DND-41 (cell line): ENCODE results near the gene S100PBP.

ENCODE experiments used
- ATAC-seq: fragments of 200-7000 bp; cut with Tn5 transposase; 3 replicates; pipeline ENCODE4 v1.9.1; 2021; ENCODE audit warnings: low read depth; ENCODE audit not compliant: insufficient read depth
- DNase-seq: peaks from one replicate; pipeline ENCODE4 v3.0.0-alpha.2; 2020
- H2AFZ ChIP-seq: 2 replicates; pipeline ENCODE4 v1.6.0; 2012; ENCODE audit warnings: low read depth, low read length
- H3K27ac ChIP-seq: 2 replicates; pipeline ENCODE4 v1.5.1; 2012; ENCODE audit warnings: low read length, inconsistent platforms
- H3K27me3 ChIP-seq: fragments of 200-600 bp; sonication (generic); 2 replicates; pipeline ENCODE4 v1.6.0; 2012; ENCODE audit warnings: low read length, mild to moderate bottlenecking, inconsistent platforms; ENCODE audit not compliant: insufficient read depth, poor library complexity
- H3K36me3 ChIP-seq: 2 replicates; pipeline ENCODE4 v1.5.1; 2012; ENCODE audit warnings: low read length, inconsistent platforms; ENCODE audit not compliant: insufficient read depth
- H3K4me1 ChIP-seq: 2 replicates; pipeline ENCODE4 v1.5.1; 2012; ENCODE audit warnings: mild to moderate bottlenecking, low read length; ENCODE audit not compliant: insufficient read depth
- H3K4me2 ChIP-seq: 2 replicates; pipeline ENCODE4 v1.6.0; 2012; ENCODE audit warnings: mild to moderate bottlenecking, moderate library complexity, low read length, inconsistent platforms; ENCODE audit not compliant: insufficient read depth
- H3K4me3 ChIP-seq, 2 experiments: fragments of 200-600 bp in 1 of 2; shearing (Covaris generic) in 1 of 2; 2 replicates each; pipeline ENCODE4 v1.5.1; 2012 to 2016; ENCODE audit warnings: inconsistent platforms in 2 of 2, low read length in 2 of 2, mild to moderate bottlenecking in 2 of 2, low read depth in 1 of 2, moderate library complexity in 1 of 2
- H3K79me2 ChIP-seq: 2 replicates; pipeline ENCODE4 v1.6.0; 2012; ENCODE audit warnings: low read length, inconsistent platforms; ENCODE audit not compliant: insufficient read depth
- H3K9ac ChIP-seq: 2 replicates; pipeline ENCODE4 v1.6.0; 2012; ENCODE audit warnings: low read depth, mild to moderate bottlenecking, inconsistent platforms, low read length, moderate library complexity
- H3K9me3 ChIP-seq: 2 replicates; pipeline ENCODE4 v1.5.1; 2012; ENCODE audit warnings: low read length, moderate library complexity, mild to moderate bottlenecking, inconsistent platforms; ENCODE audit not compliant: insufficient read depth, severe bottlenecking
- H4K20me1 ChIP-seq: 2 replicates; pipeline ENCODE4 v1.6.0; 2012; ENCODE audit warnings: low read length; ENCODE audit not compliant: insufficient read depth
- CTCF ChIP-seq: IDR thresholded peaks from 2 replicates; pipeline ENCODE4 v1.5.1; 2012; ENCODE audit warnings: borderline replicate concordance, low read length, moderate library complexity, mild to moderate bottlenecking; ENCODE audit not compliant: poor library complexity, severe bottlenecking; ENCODE audit errors: extremely low read depth
- EZH2 ChIP-seq: IDR thresholded peaks from 3 replicates; pipeline ENCODE4 v1.6.1; 2012; ENCODE audit warnings: borderline replicate concordance, low read depth, mild to moderate bottlenecking, moderate library complexity, low read length, inconsistent platforms; ENCODE audit not compliant: severe bottlenecking

The S100PBP gene

GRCh38 chr1:32817815-32818786 lies 648 bp downstream of the S100PBP start:
- peak overlapping the region; percentile 66 for H3K4me2 ChIP-seq
- DNase-seq (peak; percentile 84), ATAC-seq (peak; percentile 55)
- peaks cover 34% of the 10 kb centered on the region for H3K36me3 ChIP-seq
- H3K4me3 ChIP-seq, result peak overlapping the region; percentile 65 to 80
- peaks cover 23% of the 10 kb centered on the region for H4K20me1 ChIP-seq
- H2AFZ ChIP-seq, result peak overlapping the region; percentile 71
- H3K4me1 ChIP-seq, result peaks cover 50% of the 10 kb centered on the region
- H3K9me3 ChIP-seq, result no peaks in the 10 kb centered on the region
- H3K27me3 ChIP-seq, result no peaks in the 10 kb centered on the region
- peak overlapping the region; percentile 99 for H3K9ac ChIP-seq
- H3K79me2 ChIP-seq, result peaks cover 93% of the 10 kb centered on the region
- TF ChIP-seq EZH2 (no peak), CTCF (no peak)
- peak overlapping the region; percentile 99 for H3K27ac ChIP-seq

DNA sequence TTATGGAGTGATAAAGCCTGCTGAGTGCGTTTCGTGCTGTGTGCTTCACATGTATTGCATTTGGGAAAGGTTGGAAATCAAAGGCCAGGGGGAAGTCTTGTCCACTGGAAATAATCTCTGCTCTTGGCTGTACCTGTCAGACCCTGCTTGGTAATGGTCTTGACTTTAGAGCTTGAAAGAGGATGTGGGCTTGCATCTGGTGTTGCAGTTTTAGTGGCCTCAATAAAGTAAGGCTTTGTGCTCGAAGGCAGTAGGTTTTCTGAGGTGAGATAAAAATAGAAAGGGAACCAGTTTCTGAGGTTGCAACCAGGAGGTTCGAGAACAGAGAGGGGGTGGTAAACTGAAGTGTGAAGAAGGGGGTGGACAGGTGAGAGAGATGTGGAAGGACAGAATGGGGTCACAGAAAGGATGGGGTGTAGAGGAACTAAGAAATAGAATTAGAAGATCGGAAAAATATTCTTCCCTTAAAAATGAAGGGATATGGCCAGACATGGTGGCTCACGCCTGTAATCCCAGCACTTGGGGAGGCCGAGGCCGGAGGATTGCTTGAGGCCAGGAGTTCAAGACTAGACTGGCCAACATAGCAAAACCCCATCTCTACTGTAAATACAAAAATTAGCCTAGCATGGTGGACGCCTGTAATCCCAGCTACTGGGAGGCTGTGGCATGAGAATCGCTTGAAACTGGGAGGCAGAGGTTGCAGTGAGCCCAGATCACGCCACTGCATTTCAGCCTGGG lies 1.5 kb downstream of the S100PBP start:
- peaks cover 25% of the 10 kb centered on the region for H3K36me3 ChIP-seq
- H3K4me3 ChIP-seq, result peak overlapping the region; percentile 65 to 80; a peak in 3 of 4 replicates
- peak; percentile 18 for ATAC-seq
- H3K9me3 ChIP-seq, result no peaks in the 10 kb centered on the region
- H2AFZ ChIP-seq, result no peak overlapping the region
- peak overlapping the region; percentile 99 for H3K9ac ChIP-seq
- H3K27ac ChIP-seq, result peak overlapping the region; percentile 99
- peak; percentile 54 for DNase-seq
- peaks cover 41% of the 10 kb centered on the region for H3K4me1 ChIP-seq
- H3K4me2 ChIP-seq, result peak overlapping the region; percentile 66
- peaks cover 15% of the 10 kb centered on the region for H4K20me1 ChIP-seq
- H3K79me2 ChIP-seq, result peaks cover 91% of the 10 kb centered on the region
- H3K27me3 ChIP-seq, result no peaks in the 10 kb centered on the region
- TF ChIP-seq CTCF (no peak), EZH2 (no peak)

DNA sequence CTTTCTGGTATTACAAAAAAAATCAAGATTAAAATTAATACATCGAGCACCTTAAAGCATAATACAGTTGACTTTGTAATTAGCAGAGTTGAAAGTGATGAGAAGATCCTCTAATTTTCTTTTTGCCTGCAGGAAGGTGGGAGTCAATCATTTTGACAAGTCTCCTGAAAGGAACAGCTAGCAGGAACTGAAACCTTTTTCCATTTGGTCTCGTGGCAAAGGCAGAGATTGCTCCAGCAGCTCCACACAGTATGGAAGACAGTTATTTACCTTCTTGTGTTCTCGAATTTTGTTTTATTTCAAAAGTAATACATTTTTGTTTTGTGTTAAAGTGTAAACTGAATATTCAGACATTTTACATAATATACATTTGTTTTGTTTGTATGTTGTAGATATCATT lies 7.7 kb downstream of the S100PBP start:
- TF ChIP-seq CTCF (no peak), EZH2 (no peak)
- Histone ChIP-seq H3K4me2 (no peak overlapping the region), H3K4me1 (peaks cover 5% of the 10 kb centered on the region; the same call in 1 of the 2 replicates), H3K79me2 (peaks cover 38% of the 10 kb centered on the region), H3K9ac (no peak overlapping the region), H3K4me3 (no peak overlapping the region), H4K20me1 (no peaks in the 10 kb centered on the region), H3K9me3 (no peaks in the 10 kb centered on the region), H3K27ac (no peak overlapping the region), H3K27me3 (no peaks in the 10 kb centered on the region), H2AFZ (no peak overlapping the region), H3K36me3 (peaks cover 55% of the 10 kb centered on the region)
- no peak for DNase-seq
- no peak for ATAC-seq
